GM18867 (cell line): ENCODE measurements around the gene ZBTB7A.

ENCODE experiments used
- ATAC-seq: cut with Tn5 transposase; IDR thresholded peaks from one replicate; pipeline ENCODE4 v1.9.1; 2021; ENCODE audit warnings: mild to moderate bottlenecking, moderate library complexity; ENCODE audit not compliant: unreplicated experiment

Gene ZBTB7A

GRCh38 chr19:4057931-4058692 lies 8.6 kb downstream of the ZBTB7A start:
- ATAC-seq = no peak

- no peak for ATAC-seq
These were observed 11.5 kb downstream of the ZBTB7A start for GRCh38 chr19:4055209-4055552.

- no peak for ATAC-seq
These were observed 12.1 kb downstream of the ZBTB7A start for GRCh38 chr19:4054441-4055208.

GRCh38 chr19:4053423-4054324 lies 13.0 kb downstream of the ZBTB7A start:
- no peak for ATAC-seq

- no peak for ATAC-seq
These were observed 13.7 kb downstream of the ZBTB7A start for GRCh38 chr19:4052993-4053422.

- ATAC-seq = no peak
These were observed 14.3 kb downstream of the ZBTB7A start for GRCh38 chr19:4052114-4052992.

- no peak for ATAC-seq
These were observed 15.3 kb downstream of the ZBTB7A start for GRCh38 chr19:4051175-4052101.

- no peak for ATAC-seq
These were observed 17.3 kb downstream of the ZBTB7A start for GRCh38 chr19:4049432-4049831.

- no peak for ATAC-seq
These were observed 19.6 kb downstream of the ZBTB7A start for GRCh38 chr19:4046946-4047683.

GRCh38 chr19:4046362-4046691 lies 20.4 kb downstream of the ZBTB7A start:
- no peak for ATAC-seq

- no peak for ATAC-seq
These were observed 20.9 kb downstream of the ZBTB7A start for GRCh38 chr19:4045597-4046361.

- no peak for ATAC-seq
These were observed 21.7 kb downstream of the ZBTB7A start for GRCh38 chr19:4044990-4045465.

- ATAC-seq = no peak
These were observed 22.6 kb downstream of the ZBTB7A start for GRCh38 chr19:4043966-4044715.

GRCh38 chr19:4043401-4043800 lies 23.3 kb downstream of the ZBTB7A start:
- no peak for ATAC-seq

- no peak for ATAC-seq
These were observed 24.0 kb downstream of the ZBTB7A start for GRCh38 chr19:4042731-4043082.

- no peak for ATAC-seq
These were observed 24.5 kb downstream of the ZBTB7A start for GRCh38 chr19:4042064-4042730.
